ENCODE measurements around the gene SLC9A3. TPM values are rescaled to one million over a fixed set of nuclear protein-coding genes. Genes with fewer than 3 reads are reported as not detected.

Gene SLC9A3
- polyA plus RNA-seq (2013, experiment 1 of 2) = 0.55 TPM
- 0.70 TPM for polyA plus RNA-seq (2013, experiment 2 of 2)

DNA sequence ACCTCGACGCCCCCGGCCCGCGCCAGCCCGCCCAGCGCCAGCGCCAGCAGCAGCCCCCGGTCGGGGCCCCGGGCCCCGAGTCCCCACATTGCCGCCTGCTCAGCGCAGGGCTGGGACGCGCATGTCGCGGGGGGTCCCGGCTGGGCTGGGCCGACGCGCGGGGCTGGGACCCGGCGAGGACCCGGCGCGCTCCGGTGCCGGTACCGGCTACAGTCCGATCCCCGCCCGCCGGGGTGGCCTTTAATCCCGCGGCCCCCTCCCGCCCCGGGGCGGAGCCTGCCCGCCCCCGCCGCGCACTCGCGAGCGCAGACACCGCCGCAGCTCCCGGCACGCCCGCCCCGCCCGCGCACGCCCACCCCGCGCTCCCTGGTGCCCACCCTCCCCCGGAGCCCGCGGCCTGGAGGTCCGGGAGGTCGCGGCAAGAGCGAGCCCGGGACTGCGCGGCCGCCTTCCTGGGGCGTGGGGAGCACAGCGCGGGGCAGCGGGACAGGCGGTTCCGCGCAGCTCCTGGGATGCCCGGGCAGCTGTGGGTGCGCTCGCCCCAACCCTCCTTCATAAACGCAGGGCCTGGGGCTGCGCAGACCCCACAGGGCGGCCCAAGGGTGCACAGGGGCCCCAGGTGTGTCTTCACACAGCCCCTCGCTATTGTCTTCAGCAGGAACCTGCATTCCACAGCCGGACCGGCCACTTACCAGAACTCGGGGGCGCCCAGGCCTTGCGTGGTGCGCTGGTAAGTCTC is at the start of gene SLC9A3:
Gene SLC9A3 (minus strand): TSS at position 216 of the 739 bp plus-strand sequence.
- H3K27me3 ChIP-seq (ENCODE audit: insufficient read depth, low read length) = peaks cover 83% of the 10 kb centered on the region

DNA sequence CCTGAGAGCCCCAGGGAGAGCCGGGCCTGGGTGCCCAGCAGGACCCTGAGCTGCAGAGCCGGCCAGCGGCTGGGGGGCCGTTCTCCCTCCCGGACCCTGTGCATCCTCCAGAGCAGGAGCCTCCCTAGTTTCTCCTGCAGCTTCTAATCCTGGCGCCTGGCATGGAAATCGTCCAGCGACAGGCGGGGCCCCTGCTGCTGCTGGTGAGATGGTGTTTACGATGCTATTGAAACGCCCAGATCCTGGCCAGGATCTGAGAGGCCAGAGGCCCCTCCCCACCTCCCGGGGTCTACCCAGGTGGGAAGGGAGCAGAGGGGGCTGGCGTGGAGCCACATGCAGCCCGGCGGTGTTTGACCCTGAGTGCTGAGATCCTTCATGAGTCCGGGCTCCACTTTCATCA is 49.7 kb upstream of the SLC9A3 start:
- H3K27me3 ChIP-seq (ENCODE audit: insufficient read depth, low read length) = no peaks in the 10 kb centered on the region
- peaks cover 9% of the 10 kb centered on the region for H3K9me3 ChIP-seq (ENCODE audit: insufficient read depth, low read depth, low read length)
- 90% methylated on average over 16 of the region's 16 CpGs for WGBS
- no peak overlapping the region for H3K4me3 ChIP-seq (ENCODE audit: low read length)
- no peak overlapping the region for H3K9ac ChIP-seq (ENCODE audit: low read depth, low read length)
- 0 out of 2 replicates have a peak, but pooled peaks cover 5% of the 10 kb centered on the region for H3K4me1 ChIP-seq (ENCODE audit: insufficient read depth, low read length)
- no peaks in the 10 kb centered on the region for H3K36me3 ChIP-seq (ENCODE audit: insufficient read depth, low read length)
- no peak overlapping the region for H3K27ac ChIP-seq (ENCODE audit: low read depth, low read length)

More for the DNA sequence above, at the start of gene SLC9A3:
- Histone ChIP-seq H3K36me3 (ENCODE audit: insufficient read depth, low read length) (no peaks in the 10 kb centered on the region), H3K9ac (ENCODE audit: low read depth, low read length) (no peak within 1 kb of the TSS; the same call in 1 of the 2 replicates), H3K4me3 (ENCODE audit: low read length) (peak within 1 kb of the TSS; percentile 43), H3K27ac (ENCODE audit: low read depth, low read length) (no peak within 1 kb of the TSS), H3K9me3 (ENCODE audit: insufficient read depth, low read depth, low read length) (no peaks in the 10 kb centered on the region), H3K4me1 (ENCODE audit: insufficient read depth, low read length) (peaks cover 6% of the 10 kb centered on the region)
- WGBS = 7% methylated on average over 88 of the region's 89 CpGs

DNA sequence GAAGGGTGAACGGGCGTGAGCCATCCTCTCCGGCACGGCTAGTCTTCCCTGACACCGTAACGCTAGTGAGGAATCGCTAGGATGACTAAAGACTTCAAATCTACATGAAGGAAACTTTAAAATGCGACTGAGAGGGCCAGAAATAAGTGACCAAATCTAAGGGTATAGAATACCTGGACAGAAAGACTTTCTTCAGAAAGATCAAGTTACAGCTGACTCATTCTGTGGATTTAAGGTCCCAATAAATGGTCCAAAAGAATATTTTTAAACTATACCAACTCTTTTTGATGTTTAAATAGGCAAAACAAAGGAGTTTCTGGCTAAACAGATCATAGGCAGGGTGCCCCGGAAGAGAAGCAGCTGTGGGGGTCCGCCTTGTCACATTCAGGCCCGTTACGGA is 49.0 kb upstream of the SLC9A3 start:
- Histone ChIP-seq H3K9ac (ENCODE audit: low read depth, low read length) (no peak overlapping the region), H3K36me3 (ENCODE audit: insufficient read depth, low read length) (no peaks in the 10 kb centered on the region), H3K27me3 (ENCODE audit: insufficient read depth, low read length) (no peaks in the 10 kb centered on the region), H3K4me3 (ENCODE audit: low read length) (no peak overlapping the region), H3K4me1 (ENCODE audit: insufficient read depth, low read length) (0 out of 2 replicates have a peak, but pooled peaks cover 5% of the 10 kb centered on the region), H3K27ac (ENCODE audit: low read depth, low read length) (no peak overlapping the region), H3K9me3 (ENCODE audit: insufficient read depth, low read depth, low read length) (peaks cover 9% of the 10 kb centered on the region)
- WGBS = 92% methylated on average over 12 of the region's 12 CpGs

DNA sequence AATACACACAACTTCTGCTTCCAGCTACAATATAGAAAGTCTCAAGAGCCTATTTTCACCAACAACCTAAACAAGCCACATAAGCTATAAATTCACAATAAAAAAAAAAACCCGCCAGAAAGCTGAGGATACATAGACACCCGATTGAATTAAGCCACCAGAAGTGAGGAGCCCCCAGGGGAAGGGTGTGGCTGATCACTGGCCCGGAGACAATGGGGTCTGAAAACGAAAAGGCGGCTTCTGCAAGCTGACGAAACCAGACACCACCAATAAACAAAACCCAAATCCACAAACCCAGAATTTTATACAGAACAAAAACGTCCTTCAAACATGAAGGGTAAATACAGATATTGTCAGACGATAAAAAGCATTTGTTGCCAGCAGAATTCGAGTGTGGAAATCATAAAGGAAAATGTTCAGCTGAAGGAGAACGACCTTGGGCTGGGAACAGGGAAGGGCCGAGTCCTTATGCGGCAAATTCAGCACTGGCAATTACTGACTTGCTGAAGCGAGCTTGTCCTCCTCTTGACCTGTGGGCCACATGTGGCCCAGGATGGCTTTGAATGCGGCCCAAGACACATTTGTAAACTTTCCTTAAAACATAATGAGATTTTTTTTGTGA is 48.3 kb upstream of the SLC9A3 start:
- H3K9me3 ChIP-seq (ENCODE audit: insufficient read depth, low read depth, low read length) = peaks cover 7% of the 10 kb centered on the region
- no peak overlapping the region for H3K27ac ChIP-seq (ENCODE audit: low read depth, low read length)
- no peak overlapping the region for H3K9ac ChIP-seq (ENCODE audit: low read depth, low read length)
- H3K36me3 ChIP-seq (ENCODE audit: insufficient read depth, low read length) = no peaks in the 10 kb centered on the region
- WGBS = 80% methylated on average over 13 of the region's 14 CpGs
- H3K27me3 ChIP-seq (ENCODE audit: insufficient read depth, low read length) = no peaks in the 10 kb centered on the region
- 0 out of 2 replicates have a peak, but pooled peaks cover 5% of the 10 kb centered on the region for H3K4me1 ChIP-seq (ENCODE audit: insufficient read depth, low read length)
- H3K4me3 ChIP-seq (ENCODE audit: low read length) = no peak overlapping the region

DNA sequence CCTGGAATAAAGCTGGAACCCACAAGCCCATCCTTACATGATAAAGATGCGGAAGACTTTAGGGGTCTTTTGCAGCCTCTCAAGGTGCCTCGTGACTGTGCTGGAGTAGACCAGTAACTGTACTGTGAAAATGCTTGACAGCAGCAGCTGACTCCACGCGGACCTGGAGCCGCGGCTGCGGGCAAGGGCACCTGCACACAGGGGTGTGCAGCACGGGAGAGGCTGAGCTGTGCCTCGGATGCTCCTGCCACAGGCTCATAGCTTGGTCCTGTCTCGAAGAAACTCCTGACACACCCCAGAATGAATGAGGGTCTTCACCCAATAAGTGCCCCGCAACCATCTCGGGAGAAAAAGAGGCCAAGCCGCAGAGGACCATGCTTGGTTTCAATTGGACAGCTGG is 47.5 kb upstream of the SLC9A3 start:
- H3K4me1 ChIP-seq (ENCODE audit: insufficient read depth, low read length) = 0 out of 2 replicates have a peak, but pooled peaks cover 5% of the 10 kb centered on the region
- no peaks in the 10 kb centered on the region for H3K36me3 ChIP-seq (ENCODE audit: insufficient read depth, low read length)
- H3K4me3 ChIP-seq (ENCODE audit: low read length) = no peak overlapping the region
- H3K27me3 ChIP-seq (ENCODE audit: insufficient read depth, low read length) = peaks cover 3% of the 10 kb centered on the region; the same call in 1 of the 2 replicates
- 0 out of 2 replicates have a peak, but pooled peaks cover 4% of the 10 kb centered on the region for H3K9me3 ChIP-seq (ENCODE audit: insufficient read depth, low read depth, low read length)
- H3K9ac ChIP-seq (ENCODE audit: low read depth, low read length) = no peak overlapping the region
- 93% methylated on average over 13 of the region's 13 CpGs for WGBS
- H3K27ac ChIP-seq (ENCODE audit: low read depth, low read length) = no peak overlapping the region

DNA sequence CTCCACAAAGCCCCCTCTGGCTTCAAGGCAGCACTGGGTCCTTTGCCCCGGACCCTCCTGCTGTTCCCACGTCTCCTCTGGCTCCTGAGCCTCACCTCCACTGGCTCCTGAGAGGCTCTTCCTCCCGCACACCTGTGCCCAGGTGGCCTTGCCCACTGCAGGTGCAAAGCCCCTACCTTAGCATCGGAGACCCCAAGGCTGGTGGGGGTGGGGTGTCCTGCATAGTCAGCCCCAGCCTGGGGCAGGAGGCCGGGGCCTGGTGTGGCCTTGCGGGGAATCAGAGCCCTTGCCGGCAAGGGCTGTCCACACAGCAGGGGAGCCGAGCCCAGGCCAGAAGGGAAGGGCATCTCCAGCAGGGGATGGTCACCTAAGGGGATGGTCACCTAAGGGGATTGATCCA is 46.6 kb upstream of the SLC9A3 start:
- WGBS = 88% methylated on average over 8 of the region's 8 CpGs
- Histone ChIP-seq H3K27ac (ENCODE audit: low read depth, low read length) (no peak overlapping the region), H3K27me3 (ENCODE audit: insufficient read depth, low read length) (peaks cover 12% of the 10 kb centered on the region)

DNA sequence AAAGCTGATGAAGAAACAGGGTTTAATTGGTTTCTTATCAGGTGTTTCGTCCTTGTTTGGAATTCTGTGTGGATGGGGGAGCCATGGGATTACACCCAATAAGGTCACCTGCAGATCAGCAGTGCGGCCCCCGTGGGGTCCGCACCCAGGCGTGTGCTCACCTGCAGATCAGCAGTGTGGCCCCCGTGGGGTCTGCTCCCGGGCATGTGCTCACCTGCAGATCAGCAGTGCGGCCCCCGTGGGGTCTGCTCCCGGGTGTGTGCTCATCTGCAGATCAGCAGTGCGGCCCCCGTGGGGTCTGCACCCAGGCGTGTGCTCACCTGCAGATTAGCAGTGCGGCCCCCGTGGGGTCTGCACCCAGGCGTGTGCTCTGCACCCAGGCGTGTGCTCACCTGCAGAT is 46.2 kb upstream of the SLC9A3 start:
- Histone ChIP-seq H3K9me3 (ENCODE audit: insufficient read depth, low read depth, low read length) (no peaks in the 10 kb centered on the region), H3K27ac (ENCODE audit: low read depth, low read length) (no peak overlapping the region), H3K27me3 (ENCODE audit: insufficient read depth, low read length) (peaks cover 15% of the 10 kb centered on the region), H3K9ac (ENCODE audit: low read depth, low read length) (no peak overlapping the region), H3K4me3 (ENCODE audit: low read length) (no peak overlapping the region), H3K4me1 (ENCODE audit: insufficient read depth, low read length) (0 out of 2 replicates have a peak, but pooled peaks cover 5% of the 10 kb centered on the region), H3K36me3 (ENCODE audit: insufficient read depth, low read length) (no peaks in the 10 kb centered on the region)
- 95% methylated on average over 17 of the region's 17 CpGs for WGBS

More for the DNA sequence above, 46.6 kb upstream of the SLC9A3 start:
- H3K9ac ChIP-seq (ENCODE audit: low read depth, low read length) = no peak overlapping the region
- H3K9me3 ChIP-seq (ENCODE audit: insufficient read depth, low read depth, low read length) = no peaks in the 10 kb centered on the region
- H3K4me3 ChIP-seq (ENCODE audit: low read length) = no peak overlapping the region
- H3K4me1 ChIP-seq (ENCODE audit: insufficient read depth, low read length) = 0 out of 2 replicates have a peak, but pooled peaks cover 5% of the 10 kb centered on the region
- H3K36me3 ChIP-seq (ENCODE audit: insufficient read depth, low read length) = no peaks in the 10 kb centered on the region

DNA sequence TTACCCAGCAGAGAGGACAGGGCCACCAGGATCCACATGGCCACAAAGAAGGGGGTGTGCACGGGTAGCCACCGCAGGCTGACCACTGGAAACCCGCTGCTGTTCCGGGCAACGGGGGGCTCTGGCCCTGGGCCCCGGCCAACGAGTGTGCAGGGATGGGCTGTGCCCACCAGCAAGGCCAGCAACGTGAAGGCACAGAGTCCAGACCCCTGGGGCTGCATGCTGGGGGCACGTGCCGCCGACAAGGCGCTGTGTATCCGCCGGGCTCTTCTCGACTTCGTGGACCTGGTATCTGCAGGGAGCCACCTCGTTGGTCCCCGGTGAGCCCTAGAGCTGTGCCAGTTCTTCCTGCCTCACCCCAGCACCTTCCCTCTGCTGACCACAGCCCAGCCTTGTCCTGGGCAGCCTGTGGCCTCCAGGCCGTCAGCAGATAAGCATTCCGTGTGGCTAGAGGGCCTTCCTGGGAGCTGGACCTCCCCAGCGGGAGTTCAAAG is 45.7 kb upstream of the SLC9A3 start:
- WGBS = 93% methylated on average over 21 of the region's 21 CpGs
- H3K9me3 ChIP-seq (ENCODE audit: insufficient read depth, low read depth, low read length) = no peaks in the 10 kb centered on the region
- no peaks in the 10 kb centered on the region for H3K36me3 ChIP-seq (ENCODE audit: insufficient read depth, low read length)
- H3K4me3 ChIP-seq (ENCODE audit: low read length) = no peak overlapping the region
- 0 out of 2 replicates have a peak, but pooled peaks cover 5% of the 10 kb centered on the region for H3K4me1 ChIP-seq (ENCODE audit: insufficient read depth, low read length)
- H3K27ac ChIP-seq (ENCODE audit: low read depth, low read length) = no peak overlapping the region
- peaks cover 15% of the 10 kb centered on the region for H3K27me3 ChIP-seq (ENCODE audit: insufficient read depth, low read length)
- H3K9ac ChIP-seq (ENCODE audit: low read depth, low read length) = no peak overlapping the region

DNA sequence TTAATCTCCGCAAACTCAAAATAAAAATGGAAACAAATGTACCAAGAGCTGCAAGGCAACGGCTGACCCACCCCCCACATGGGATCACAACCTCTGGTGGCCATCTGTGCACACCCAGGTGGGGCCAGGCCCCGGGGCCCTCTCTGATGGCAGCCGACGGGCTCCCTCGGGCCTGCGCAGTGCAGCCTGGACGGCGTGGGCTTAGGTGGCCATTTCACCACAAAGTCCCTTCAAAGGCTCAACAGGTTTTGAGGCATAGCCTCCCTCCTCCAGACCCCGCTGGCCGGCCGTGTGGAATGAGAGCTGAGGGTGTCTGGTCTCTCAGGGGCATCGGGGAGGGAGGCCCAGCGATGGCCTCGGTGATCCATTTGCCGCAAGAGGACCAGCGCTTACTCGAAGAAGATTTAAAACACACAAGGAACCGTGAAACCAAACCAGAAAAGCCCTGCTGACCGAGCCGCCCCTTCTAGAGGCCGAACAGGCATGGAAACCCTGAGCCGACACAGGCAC is 45.2 kb upstream of the SLC9A3 start:
- 0 out of 2 replicates have a peak, but pooled peaks cover 5% of the 10 kb centered on the region for H3K4me1 ChIP-seq (ENCODE audit: insufficient read depth, low read length)
- no peak overlapping the region for H3K9ac ChIP-seq (ENCODE audit: low read depth, low read length)
- H3K27me3 ChIP-seq (ENCODE audit: insufficient read depth, low read length) = peaks cover 15% of the 10 kb centered on the region
- H3K36me3 ChIP-seq (ENCODE audit: insufficient read depth, low read length) = no peaks in the 10 kb centered on the region
- WGBS = 94% methylated on average over 23 of the region's 23 CpGs
- no peak overlapping the region for H3K27ac ChIP-seq (ENCODE audit: low read depth, low read length)
- H3K4me3 ChIP-seq (ENCODE audit: low read length) = no peak overlapping the region
- no peaks in the 10 kb centered on the region for H3K9me3 ChIP-seq (ENCODE audit: insufficient read depth, low read depth, low read length)

DNA sequence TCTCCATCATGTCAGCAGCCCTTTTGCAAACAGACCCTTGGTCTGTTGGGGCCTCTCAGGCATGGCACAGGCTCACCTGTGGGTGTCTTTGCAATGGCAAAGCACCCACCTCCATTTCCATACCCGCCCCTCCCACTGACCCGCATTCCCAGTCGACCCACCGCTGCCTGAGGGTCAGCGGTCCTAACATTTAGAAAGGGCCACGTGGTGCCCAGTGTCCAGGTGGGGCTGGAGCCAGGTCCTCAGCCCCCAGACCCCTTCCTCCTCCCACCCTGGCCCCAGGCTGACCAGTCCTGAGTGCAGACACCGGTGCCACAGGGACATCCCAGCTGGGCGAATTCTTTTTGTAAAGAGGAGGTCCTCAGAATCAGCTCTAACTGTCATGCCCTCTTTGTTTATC is 44.6 kb upstream of the SLC9A3 start:
- Histone ChIP-seq H3K9ac (ENCODE audit: low read depth, low read length) (no peak overlapping the region), H3K36me3 (ENCODE audit: insufficient read depth, low read length) (no peaks in the 10 kb centered on the region), H3K4me3 (ENCODE audit: low read length) (no peak overlapping the region), H3K27ac (ENCODE audit: low read depth, low read length) (no peak overlapping the region), H3K27me3 (ENCODE audit: insufficient read depth, low read length) (peaks cover 15% of the 10 kb centered on the region), H3K9me3 (ENCODE audit: insufficient read depth, low read depth, low read length) (no peaks in the 10 kb centered on the region), H3K4me1 (ENCODE audit: insufficient read depth, low read length) (0 out of 2 replicates have a peak, but pooled peaks cover 5% of the 10 kb centered on the region)
- WGBS = 93% methylated on average over 8 of the region's 8 CpGs

Measured in HUES64 (cell line).